ACHN (cell line): Measurements from ENCODE around the gene TSPAN18.

Experiments used
- DNase-seq: peaks from one replicate; pipeline ENCODE4 v3.0.0-alpha.2; 2015
- in situ Hi-C: cut with HindIII; loops from 2 replicates; pipeline ENCODE4 v1.10.0; 2017; ENCODE audit warnings: low sequenced_read_pairs, low pct_ligation_motif_present, low pct_unique_long_range_greater_than_20kb

TSPAN18 gene

DNA sequence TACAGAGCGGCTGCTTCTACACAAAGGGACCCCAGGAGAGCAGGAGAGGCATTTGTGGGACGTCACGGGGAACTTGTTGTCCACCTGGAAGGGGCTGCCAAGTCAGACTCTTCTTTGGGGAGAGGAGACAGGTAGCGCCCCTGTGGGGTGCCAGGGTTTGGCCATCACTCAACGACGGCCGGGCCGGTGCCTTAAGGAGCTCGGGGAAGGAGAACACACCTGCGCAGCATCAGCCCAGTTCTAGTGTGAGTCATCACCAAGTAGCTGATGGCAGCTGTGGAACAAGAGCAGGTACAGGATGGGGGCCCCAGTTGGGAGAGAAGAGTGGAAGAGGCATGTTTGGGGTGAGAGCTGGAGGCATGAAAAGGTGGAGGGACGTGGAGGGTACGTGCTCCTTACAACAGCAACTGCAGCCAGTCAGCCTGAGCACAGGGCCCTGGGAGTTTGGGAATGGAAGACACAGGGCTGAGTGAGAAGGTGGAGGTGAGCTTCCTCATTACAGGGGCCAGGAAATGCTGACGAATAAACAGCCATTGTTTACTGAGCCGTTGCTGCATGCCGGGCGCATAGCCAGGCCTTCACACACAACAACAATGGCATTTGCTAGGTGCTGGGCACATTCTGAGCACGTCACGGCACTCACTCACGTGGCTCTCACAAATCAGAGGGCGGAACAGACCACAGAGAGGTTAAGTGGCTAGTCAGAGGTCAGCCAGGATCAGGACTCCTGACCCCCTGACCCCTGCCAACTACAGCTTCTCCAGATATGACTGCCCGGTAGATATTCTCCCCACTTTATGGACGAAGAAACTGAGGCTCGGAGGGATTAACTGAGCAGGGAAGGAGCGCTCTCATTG lies 253.0 kb downstream of the TSPAN18 start:
- in situ Hi-C loops, result no loop called here

DNA sequence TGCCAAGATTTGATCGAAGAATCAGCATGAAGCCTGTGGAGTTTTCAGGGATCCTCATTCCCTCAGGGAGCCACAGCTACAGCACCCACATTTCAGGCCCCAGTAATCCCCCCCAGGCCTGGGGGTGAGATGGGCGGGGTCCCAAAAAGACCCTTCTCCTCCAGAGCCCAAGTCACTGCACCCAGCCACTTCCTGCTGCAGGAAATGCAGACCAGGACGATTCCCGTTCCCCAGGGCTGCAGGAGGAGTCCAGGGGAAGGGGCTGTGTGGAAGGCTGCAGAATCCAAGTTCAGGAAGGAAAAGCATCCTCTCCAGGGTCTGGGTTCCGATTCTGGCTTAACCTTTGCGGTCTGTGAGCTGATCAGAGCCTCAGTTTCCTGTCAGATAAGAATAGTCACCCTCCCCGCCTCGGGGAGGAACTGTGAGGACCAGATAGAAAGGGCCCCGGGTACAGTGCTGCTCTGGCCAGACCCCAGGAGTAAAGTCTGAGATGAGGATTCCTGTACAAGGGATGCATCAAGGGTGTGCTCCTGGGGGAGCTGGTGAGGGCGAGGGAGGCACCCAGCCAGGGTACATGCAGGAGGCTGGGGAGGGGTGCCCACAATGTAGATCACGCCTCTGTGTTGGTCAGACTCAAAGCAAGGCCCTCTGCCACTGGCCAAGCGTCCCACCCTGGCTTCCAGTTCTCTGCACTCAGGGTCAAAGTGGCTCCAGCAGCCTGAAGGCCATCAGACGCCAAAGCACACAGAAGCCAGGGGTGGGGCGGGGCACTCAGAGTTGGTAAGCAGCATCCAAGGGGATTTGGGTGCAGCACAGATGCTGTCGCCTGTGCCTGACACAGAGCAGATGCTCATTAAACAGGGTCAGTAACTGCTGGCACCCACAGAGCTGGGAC lies 254.0 kb downstream of the TSPAN18 start:
- DNase-seq, result no peak
- in situ Hi-C loops, result no loop called here

More for the DNA sequence above, 253.0 kb downstream of the TSPAN18 start:
- no peak for DNase-seq
